Testis (tissue), 3 donors: ENCODE results near the gene FGB. TPM values are rescaled to one million over a fixed set of nuclear protein-coding genes. Genes with fewer than 3 reads are reported as not detected.

ENCODE experiments used
- DNase-seq: peaks from one replicate; pipeline ENCODE4 v3.0.0-alpha.2; 2019
- H3K27ac ChIP-seq, 2 donors: fragments of 200-600 bp; sonication (generic); one replicate each; pipeline ENCODE4 v1.5.1; 2019
- H3K27me3 ChIP-seq: fragments of 200-600 bp; sonication (generic); one replicate; pipeline ENCODE4 v1.5.1; 2019
- H3K36me3 ChIP-seq: fragments of 200-600 bp; sonication (generic); one replicate; pipeline ENCODE4 v1.5.1; 2017; ENCODE audit warnings: low read depth; ENCODE audit errors: missing control alignments
- H3K4me1 ChIP-seq: fragments of 200-600 bp; sonication (generic); one replicate; pipeline ENCODE4 v1.5.1; 2019
- H3K4me3 ChIP-seq, 2 donors: fragments of 200-600 bp; sonication (generic); one replicate each; pipeline ENCODE4 v1.5.1; 2017 to 2019
- H3K9me3 ChIP-seq: fragments of 200-600 bp; sonication (generic); one replicate; pipeline ENCODE4 v1.5.1; 2017
- CTCF ChIP-seq, 3 experiments: fragments of 450-650 bp in 2 of 3; fragments of 200-600 bp in 1 of 3; sonication (generic) in 1 of 3; IDR thresholded peaks; one replicate each; pipeline ENCODE4 v1.5.1; 2016 to 2019; ENCODE audit warnings: antibody characterized with exemption in 3 of 3, mild to moderate bottlenecking in 2 of 3, moderate library complexity in 1 of 3
- POLR2A ChIP-seq: fragments of 450-650 bp; IDR thresholded peaks from one replicate; pipeline ENCODE4 v1.6.1; 2017; ENCODE audit warnings: antibody characterized with exemption, mild to moderate bottlenecking, moderate library complexity
- WGBS, 2 donors: methylation state at CpG; one replicate each; pipeline ENCODE4 v1.1.5; 2018; 5-methylcytosine and 5-hydroxymethylcytosine counted together
- intact Hi-C: fragments of 100-400 bp; cut with DNase I; formaldehyde crosslinking; loops from one replicate; pipeline ENCODE4 v1.15.1; 2023; ENCODE audit warnings: low total_unique reads
- polyA plus RNA-seq: library from polyadenylated mRNA; stranded (reverse); fragments of 350-450 nt; fragmentation: Illumina TruSeq; extraction: RNeasy Lipid Tissue Mini Kit (QIAGEN cat#74804); gene quantifications from one replicate; pipeline ENCODE4 v1.2.3, GENCODE V29; 2014; ENCODE audit warnings: low read depth, low replicate concordance; ENCODE audit not compliant: insufficient read depth
- total RNA-seq, 2 donors: library from RNA; depleted of rRNA; stranded (reverse); fragments of >200 nt; gene quantifications; one replicate each; pipeline ENCODE4 v1.2.3, GENCODE V29; 2016

The FGB gene
- total and polyA plus RNA-seq, 3 donors from 2014 or later: 0.93 to 2.7 TPM; not detected in 1

GRCh38 chr4:154603033-154603943, 40.5 kb downstream of the FGB start:
- no peak for TF ChIP-seq CTCF (IDR thresholded peaks at IDR 0.05)
- no peak for TF ChIP-seq POLR2A
- Histone ChIP-seq H3K27me3 (no peaks in the 10 kb centered on the region), H3K9me3 (no peaks in the 10 kb centered on the region), H3K36me3 (no peaks in the 10 kb centered on the region), H3K4me3 (no peak overlapping the region), H3K27ac (no peak overlapping the region), H3K4me1 (no peaks in the 10 kb centered on the region)
- intact Hi-C loops: no loop called here
- WGBS, 2 donors: 86 to 87% methylated on average over 6 of the region's 6 CpGs
- DNase-seq: no peak

DNA sequence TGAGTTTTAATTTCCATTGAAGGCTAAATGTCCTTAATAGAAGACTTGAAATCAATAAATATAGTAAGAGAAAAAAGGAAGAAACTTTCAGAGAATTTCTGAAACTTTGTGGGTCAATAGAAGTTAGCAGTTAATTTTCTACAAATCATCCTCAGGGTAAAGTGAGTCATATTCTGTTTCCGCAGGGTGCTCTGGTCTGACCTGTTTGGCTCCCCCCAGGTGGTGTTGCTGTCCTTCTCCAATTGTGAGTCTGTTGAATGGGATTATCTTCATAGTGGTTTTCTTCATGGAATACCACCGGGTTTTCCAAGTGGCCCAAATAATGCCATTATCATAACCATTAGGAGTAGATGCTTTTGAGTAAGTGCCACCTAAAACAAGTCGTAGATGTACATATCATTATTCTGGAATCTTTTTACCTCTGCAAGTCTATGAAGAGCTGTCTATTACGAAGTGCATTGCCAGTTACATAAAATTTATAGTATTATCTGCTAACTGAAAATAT, 41.9 kb downstream of the FGB start:
- TF ChIP-seq CTCF (IDR thresholded peaks at IDR 0.05) (no peak), POLR2A (no peak)
- no peaks in the 10 kb centered on the region for H3K36me3 ChIP-seq
- intact Hi-C loops: no loop called here
- H3K4me1 ChIP-seq: no peaks in the 10 kb centered on the region
- no peaks in the 10 kb centered on the region for H3K27me3 ChIP-seq
- WGBS, 2 donors: 84 to 85% methylated on average over 4 of the region's 4 CpGs
- H3K27ac ChIP-seq: no peak overlapping the region
- DNase-seq: no peak
- H3K9me3 ChIP-seq: no peaks in the 10 kb centered on the region
- no peak overlapping the region for H3K4me3 ChIP-seq

GRCh38 chr4:154606728-154607723, 44.2 kb downstream of the FGB start:
- intact Hi-C loops: no loop called here
- DNase-seq: no peak
- TF ChIP-seq CTCF (IDR thresholded peaks at IDR 0.05) (no peak), POLR2A (no peak)
- Histone ChIP-seq H3K27me3 (no peaks in the 10 kb centered on the region), H3K27ac (no peak overlapping the region), H3K9me3 (no peaks in the 10 kb centered on the region), H3K4me1 (no peaks in the 10 kb centered on the region), H3K4me3 (no peak overlapping the region), H3K36me3 (no peaks in the 10 kb centered on the region)
- 91 to 96% methylated on average over 6 of the region's 6 CpGs for WGBS, 2 donors

- no peak overlapping the region for H3K27ac ChIP-seq
- intact Hi-C loops: no loop called here
- no peaks in the 10 kb centered on the region for H3K36me3 ChIP-seq
- no peaks in the 10 kb centered on the region for H3K27me3 ChIP-seq
- H3K4me3 ChIP-seq: no peak overlapping the region
- no peak for DNase-seq
- 87 to 92% methylated on average over 3 of the region's 3 CpGs for WGBS, 2 donors
- TF ChIP-seq CTCF (IDR thresholded peaks at IDR 0.05) (no peak), POLR2A (no peak)
- H3K9me3 ChIP-seq: no peaks in the 10 kb centered on the region
- H3K4me1 ChIP-seq: no peaks in the 10 kb centered on the region
Measured at GRCh38 chr4:154608361-154609252, 45.8 kb downstream of the FGB start.
